ENCODE measurements around the gene PDE10A. TPM values are rescaled to one million over a fixed set of nuclear protein-coding genes. Genes with fewer than 3 reads are reported as not detected.

Gene PDE10A
- total RNA-seq, 1 donor from 2014 or later, result 15.7 TPM

DNA sequence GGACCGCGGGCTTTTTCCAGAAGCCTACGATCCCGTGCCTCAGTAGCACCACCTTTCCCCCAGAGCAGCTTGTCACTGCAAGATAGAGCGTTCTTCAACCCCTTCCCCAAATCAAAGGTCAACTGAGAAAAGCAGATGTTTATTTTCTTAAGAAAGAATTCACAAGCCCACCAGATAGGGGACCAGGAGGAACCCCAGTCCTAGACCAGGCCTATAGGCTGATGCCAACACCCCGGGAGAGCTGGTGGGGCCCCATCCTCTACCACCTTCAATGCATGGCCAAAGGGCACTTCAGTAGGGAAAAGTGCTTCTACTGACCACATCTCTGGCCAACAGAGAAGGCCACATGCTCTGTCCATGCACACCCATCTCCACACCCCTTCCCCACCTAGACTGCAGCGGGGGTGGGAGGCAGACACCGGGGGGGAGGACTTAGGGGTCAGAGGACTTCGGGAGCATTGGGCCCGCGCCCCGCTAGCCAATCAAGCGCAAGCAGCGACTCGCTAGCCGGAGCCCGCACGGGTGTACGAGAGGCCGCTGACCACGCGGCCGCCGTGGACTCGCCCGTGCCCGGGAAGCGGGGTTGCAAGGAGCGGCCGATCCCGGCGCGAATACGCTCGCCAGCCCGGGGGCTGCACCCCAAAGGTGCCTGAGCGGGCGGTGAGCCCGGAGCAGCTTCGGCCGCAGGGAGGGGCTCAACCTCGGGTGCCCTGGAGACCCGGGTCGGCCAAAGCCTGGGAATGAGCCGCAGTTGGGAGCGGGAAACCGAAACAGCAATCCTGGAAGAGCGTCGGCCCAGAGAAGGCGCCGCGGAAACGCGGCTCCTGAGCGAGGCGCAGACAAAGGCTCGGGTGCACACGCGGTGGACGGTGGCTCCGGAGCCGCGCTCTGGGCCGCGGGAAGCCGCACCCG lies 2.8 kb downstream of the PDE10A start:
- ATAC-seq (no peak), DNase-seq (ENCODE audit: missing footprints) (no peak)
- intact Hi-C loops (cut with DNase I), result loop anchor here (5.0 kb wide), 5 partner anchors 43 to 187 kb away; no protein-coding TSS in a partner anchor

DNA sequence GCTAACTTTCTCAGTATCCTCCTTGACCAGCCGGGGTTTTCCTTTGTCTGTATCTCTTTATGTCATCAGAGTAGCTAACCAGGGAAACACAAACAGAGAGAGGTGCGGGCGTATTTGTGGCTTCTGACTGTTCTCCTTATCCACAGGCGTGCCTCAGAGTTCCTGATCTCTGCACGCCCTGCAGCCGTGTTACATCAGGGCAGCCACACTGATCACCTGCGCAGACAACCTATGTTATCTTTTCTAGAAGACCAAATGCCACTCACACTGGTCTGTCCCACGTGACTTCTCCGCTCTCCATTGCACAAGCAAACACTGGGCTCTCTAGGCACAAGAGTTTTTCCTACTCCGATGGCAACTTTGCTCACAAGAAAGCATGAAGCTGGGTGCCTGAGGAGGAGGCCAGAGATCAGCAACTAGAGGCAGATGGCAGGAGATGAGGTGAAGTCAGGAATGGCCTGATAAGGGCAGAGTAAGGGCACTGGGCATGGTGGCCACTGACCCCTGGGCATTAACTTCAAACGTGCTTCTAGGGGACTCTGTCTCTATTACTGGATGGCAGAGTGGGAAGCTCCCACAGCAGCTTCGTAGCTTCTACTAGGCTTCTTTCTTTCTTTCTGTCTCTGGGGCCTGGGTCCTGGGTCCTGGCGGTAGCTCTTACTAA lies 4.5 kb downstream of the PDE10A start:
- intact Hi-C loops (cut with DNase I), result no loop called here
- DNase-seq (ENCODE audit: missing footprints) (no peak), ATAC-seq (no peak)

DNA sequence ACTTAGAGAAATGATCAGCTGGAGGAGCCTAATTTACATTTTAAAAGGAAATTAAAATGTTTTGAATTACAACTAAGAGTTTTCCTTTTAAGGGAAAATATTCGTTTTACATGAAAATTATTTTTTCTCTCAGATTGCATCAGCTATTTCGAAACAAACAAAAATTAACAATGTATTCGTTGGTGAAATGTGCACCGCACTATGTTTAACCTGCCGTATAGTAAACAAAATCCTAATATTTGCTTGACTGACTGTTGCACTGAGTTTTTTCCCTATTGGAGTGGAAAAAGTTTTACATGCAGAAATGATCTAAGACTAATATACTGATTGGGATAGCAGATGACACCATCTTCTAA lies 5.7 kb downstream of the PDE10A start:
- intact Hi-C loops (cut with DNase I), result no loop called here
- ATAC-seq (no peak), DNase-seq (ENCODE audit: missing footprints) (no peak)

DNA sequence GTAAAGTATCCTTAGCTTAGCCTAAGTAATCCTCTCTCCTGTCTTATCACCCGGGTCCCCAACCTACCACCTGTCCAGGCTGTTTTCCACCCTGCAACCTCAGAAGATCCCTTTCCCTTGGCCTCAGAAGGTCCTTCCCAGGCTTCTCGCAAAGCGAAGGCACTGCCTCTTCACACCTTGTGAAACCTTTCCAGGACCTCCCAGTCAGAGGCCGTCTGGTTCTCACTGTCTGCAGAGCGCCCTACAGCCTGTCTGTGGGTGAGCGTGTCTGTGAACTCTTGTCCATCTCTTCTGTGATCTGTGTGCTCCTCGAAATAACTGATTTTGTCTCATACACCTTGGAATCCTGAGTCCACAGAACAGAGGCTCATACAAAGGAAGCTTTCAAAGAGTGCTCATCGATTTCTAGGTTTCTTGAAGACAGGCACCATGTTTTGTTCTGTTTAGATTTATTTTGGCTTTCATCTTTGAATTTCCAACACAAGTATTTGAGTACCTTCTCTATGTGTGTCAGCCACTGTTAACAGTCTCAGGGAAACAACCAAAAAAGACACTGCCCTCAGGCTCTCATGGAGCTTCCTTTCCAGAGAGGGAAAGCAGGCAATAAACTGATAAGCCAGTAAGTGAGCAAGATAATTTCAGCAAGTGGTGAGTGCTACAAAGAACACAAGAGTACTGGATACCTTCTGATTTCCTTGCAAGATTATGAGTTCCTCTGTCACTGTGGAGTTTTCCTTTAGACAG lies 6.3 kb downstream of the PDE10A start:
- no peak for DNase-seq (ENCODE audit: missing footprints)
- no peak for ATAC-seq
- intact Hi-C loops (cut with DNase I), result no loop called here

DNA sequence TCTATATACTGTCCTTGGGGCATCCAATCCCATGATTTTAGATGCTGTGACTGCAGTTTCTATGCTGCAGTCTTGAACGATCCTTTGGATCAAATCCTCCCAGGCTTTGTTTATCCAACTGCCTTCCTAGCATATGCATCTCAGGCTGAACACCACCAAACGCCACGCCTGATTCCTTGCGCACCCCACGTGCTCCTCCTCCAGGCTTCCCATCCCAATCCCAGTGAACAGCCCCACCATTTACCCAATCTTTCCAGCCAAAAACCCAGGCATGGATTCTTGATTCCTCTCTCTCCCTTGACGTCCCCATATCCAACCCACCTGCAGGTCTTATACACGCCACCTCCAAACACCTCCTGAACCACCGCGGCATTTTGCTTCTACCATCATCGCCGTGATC lies 7.8 kb downstream of the PDE10A start:
- intact Hi-C loops (cut with DNase I), result no loop called here
- ATAC-seq (no peak), DNase-seq (ENCODE audit: missing footprints) (no peak)

DNA sequence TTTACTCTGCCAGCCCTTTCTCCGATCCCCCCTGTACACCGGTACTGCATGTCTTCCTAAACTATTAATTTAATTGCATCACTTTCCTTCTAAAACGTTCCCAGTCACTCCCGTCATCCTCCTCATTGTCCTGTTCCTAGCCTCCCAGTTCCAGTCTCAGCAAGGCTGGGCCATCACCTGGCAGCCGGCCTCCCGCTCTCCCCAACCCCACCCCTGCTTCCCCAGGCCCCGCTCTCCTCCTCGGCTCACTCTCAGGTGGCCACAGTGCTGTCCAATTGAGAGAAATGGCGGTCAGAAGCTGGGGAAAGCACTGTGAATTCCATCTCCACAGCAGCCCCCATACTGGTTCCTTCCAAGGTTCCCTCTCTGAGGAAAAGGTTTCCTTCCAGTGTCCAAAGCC lies 8.9 kb downstream of the PDE10A start:
- no peak for ATAC-seq
- intact Hi-C loops (cut with DNase I), result no loop called here

DNA sequence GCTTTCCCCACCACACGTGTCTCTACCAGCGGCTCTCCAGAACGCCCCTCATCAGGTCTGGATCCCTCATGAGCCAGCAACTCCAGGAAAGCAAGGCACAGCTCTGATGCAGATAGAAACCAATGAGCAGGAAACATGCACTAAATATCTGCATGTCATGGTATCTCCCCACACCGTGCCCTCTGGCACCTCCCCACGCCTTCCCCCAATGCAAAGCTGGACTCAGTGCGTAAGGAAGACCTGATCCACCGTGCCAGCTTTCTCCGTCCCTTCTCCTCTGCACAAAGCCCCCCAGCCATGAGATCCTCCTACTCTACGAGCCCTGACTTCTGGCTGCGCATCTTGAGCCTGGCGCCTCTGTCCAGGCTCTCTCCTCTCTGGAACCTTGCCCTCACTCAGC lies 9.4 kb downstream of the PDE10A start:
- intact Hi-C loops (cut with DNase I), result no loop called here
- ATAC-seq, result no peak
- DNase-seq (ENCODE audit: missing footprints), result no peak

More for the DNA sequence above, 8.9 kb downstream of the PDE10A start:
- no peak for DNase-seq (ENCODE audit: missing footprints)

DNA sequence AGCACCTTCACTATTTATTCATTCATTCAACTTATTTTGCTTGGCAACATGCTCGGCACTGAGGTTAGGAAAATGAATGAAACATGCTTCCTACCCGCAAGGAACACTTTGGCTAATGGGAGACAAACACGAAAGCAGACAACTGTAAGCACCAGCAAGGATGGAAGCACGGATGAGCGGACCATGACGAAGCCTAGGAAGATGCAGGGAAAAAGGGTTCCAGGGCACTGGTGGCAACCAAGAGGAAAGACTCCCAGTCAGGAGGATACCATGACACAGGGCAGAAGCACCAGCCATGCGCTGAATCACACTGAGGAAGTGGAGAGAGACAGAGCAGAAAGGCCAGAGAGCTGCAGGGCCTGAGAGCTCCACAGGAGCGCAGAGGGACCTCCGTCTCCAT lies 9.8 kb downstream of the PDE10A start:
- ATAC-seq (no peak), DNase-seq (ENCODE audit: missing footprints) (no peak)
- intact Hi-C loops (cut with DNase I), result no loop called here

DNA sequence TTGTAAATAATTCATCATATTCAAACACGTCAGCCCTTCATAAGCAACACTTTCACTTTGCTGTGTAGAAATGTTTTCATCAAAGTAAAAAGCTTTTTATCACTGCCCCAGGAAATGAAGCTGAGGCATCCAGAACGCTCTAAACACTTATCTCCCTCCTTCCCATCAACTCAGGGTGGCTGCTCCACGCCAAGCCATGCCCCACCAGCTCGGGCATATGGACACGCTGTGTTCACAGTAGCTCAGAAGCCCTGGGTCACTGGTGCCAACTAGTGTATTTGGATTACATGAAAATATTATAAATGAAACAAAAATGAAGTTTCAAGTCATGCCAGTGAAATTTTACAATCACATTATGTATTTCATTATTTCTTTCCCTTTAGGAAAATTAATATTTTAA lies 10.3 kb downstream of the PDE10A start:
- intact Hi-C loops (cut with DNase I), result no loop called here
- ATAC-seq (no peak), DNase-seq (ENCODE audit: missing footprints) (no peak)

DNA sequence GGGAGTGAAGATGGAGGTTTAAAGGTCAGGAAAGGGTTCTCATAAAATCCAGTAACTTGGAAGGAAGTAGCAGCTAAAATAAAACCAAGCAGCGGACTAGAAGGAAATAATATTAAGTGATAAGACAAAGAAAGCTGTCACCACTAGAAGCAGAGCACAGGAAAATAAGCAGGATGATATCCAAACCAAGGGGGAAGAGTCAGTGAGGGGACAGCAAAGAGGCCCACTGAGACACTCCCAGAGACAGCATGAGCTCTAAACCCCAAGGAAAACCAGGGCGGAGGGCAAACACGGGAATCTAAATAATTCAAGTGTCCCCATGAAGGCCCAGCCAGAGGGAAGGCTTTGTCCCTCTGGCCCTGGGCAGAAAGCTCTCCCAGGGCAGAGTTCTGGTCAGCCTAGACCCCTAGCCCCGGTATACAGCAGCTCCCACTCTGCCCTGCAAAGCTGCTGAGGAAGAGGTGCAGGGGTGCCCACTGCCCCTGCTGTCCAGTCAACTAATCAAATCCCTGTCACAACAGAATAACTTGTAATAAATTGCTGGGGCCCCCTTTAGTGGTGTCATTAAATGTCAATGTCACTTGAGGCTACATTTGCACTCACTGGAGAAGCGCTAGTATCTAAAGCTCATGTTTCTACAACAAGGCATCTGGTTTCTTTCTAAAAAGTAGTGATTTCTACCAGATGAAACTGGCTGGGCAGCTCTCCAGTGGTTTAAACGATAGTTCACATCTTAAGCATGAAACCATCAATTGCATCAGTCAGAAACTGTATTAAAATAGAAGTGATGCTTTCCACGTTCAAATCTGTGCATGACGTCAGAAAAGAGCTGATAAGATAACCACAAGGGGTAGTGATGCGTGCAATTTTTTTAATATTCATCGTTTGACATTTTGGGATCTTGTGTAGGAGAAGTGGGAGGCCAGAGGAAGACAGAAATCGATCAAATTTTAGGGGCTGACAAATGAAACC lies 13.6 kb downstream of the PDE10A start:
- intact Hi-C loops (cut with DNase I), result no loop called here
- ATAC-seq (peak; percentile 79), DNase-seq (ENCODE audit: missing footprints) (no peak)

DNA sequence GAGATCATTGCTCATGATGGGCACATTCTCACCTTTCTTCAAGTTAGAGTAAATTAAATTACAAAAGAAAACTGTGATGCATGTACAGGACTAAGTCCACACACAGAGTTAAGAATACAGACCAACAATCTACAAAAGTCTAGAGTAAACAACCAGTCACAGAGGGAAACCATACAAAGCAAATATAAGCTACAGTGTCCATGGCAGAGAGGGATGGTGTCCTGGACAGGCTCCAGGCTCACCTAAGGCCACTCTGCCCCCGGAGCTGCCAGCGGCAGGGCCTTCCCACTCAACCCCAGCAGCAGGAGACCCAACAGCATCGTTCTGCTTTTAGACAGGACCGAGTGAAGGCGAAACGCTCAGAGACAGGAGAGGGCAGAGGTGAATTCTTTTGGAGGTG lies 16.0 kb downstream of the PDE10A start:
- intact Hi-C loops (cut with DNase I), result no loop called here
- DNase-seq (ENCODE audit: missing footprints) (no peak), ATAC-seq (no peak)

DNA sequence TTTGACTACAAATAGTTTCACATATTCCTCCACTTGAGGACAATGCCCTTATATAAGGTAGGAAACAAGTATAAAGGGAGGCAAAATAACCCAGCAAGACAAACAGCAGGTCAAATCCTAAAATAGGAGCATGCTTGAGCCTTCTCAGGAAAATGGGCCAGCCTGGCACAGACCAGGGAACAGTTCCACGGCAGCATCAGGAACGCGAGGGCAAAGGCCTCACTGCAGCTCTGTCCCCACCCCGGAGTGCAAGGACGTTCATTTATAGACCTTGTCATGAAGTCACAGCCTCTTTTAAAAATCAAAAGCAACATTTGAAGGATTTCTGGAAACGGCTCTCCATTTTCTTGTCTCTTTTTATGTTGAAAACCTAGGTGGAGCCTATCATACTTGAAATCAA lies 17.1 kb downstream of the PDE10A start:
- intact Hi-C loops (cut with DNase I), result no loop called here
- ATAC-seq (peak; percentile 22), DNase-seq (ENCODE audit: missing footprints) (no peak)

DNA sequence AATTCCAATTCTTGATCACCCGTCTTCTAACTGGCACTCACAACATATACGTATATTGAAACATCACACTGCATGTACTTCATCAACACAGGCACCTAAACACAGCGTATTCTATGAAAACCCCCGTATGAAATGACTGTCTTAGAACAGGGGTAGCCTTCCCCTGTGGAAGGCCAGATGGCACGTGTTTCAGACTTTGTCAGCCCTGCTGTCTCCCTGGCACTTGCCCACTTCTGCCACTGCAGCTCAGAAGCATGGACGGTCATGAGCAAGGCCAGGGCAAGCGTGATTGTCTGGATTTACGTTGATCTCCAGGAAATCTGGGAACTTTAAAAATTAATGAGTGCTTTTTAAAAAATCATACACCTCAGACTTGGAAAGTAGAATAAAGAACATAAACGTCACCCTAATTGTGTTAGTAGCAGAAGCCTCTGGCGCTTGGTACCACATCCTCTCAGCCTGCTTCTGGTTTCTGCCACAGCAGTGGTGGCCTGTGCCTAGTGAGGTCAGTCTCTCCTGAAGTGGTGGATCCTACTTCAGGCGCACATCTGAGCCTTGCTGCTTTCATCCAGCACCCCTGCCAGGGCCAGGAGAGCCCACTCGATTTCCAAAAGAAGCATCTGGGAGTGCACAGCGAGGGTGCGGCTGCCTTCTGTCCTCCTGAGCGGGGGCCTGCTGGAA lies 18.3 kb downstream of the PDE10A start:
- intact Hi-C loops (cut with DNase I), result no loop called here
- ATAC-seq (no peak), DNase-seq (ENCODE audit: missing footprints) (no peak)

DNA sequence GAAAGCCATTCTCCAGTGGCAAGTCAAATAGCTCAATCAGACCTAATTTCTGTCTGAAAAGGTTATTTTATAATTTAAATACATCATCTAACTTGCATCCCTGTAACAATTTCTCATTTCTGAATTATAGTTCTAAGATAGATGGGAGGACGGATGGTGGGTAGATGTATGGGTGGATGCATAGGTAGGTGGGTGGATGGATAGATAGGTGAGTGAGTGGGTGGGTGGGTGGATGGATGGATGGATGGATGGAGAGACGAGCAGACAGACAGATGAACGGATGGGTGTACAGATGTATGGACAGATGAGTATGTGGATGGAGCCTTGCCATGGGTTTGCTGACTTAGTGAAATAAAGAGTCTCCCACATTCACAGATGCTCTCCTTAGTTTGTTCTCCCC lies 20.0 kb downstream of the PDE10A start:
- no peak for ATAC-seq
- intact Hi-C loops (cut with DNase I), result no loop called here
- no peak for DNase-seq (ENCODE audit: missing footprints)

DNA sequence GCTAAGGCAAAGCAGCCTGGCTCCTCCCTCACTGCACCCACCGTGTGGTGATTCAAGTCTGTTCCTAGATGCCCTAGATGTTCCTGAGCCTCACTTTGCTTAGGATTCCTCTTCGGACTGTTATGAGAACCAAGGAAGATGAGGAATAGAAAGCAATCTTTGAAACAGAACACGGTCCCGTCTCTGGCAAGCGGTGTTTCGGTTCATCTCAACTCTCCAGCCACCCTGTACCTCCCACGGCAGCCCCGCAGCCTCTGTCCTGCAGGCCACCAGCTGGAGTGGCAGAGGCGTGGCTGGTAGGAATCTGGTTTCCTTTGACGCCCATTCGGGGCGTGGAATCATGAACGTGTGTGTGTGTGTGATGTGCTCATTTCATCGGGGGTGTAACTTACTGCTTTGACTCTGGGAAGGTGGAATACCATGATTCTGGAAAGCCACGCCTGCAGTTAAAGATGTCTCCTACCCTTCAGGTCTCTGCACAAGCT lies 21.3 kb downstream of the PDE10A start:
- intact Hi-C loops (cut with DNase I), result no loop called here
- ATAC-seq (no peak), DNase-seq (ENCODE audit: missing footprints) (no peak)

DNA sequence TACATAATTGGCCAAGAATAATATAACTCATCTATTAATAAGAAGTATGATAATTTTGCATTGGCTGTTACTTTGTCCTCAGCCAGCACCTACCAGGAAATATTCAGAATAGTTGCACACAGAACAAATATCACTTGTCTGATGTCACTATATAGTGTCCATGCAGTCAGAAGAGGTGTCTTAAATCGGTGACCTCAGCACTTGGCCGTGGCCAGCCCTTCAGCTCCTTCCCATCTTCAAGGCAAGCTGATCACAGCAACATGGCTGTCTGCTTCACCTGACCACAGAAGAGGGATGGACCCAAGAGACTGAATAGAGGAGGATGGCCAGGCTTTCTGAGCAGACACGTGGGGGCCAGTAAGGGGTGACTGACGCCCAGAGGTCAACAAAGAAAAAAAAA lies 22.2 kb downstream of the PDE10A start:
- ATAC-seq (no peak), DNase-seq (ENCODE audit: missing footprints) (no peak)
- intact Hi-C loops (cut with DNase I), result no loop called here

DNA sequence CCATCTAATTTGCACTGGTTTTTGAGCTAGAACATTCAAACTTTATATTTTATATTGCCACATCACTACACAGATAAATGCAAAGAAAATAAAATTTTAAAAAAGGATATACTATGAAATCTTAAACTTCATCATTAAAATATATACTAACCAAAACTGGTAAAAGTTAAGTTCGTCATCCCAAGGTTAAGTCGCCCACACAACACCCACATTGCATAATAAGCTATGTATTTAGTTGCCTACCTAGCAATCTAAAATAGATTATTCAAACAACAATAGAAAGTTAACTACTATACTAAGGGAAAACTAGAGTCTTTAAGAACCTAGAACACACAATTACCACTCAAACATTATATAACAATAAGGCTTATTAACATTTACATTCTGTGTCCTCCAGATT lies 24.5 kb downstream of the PDE10A start:
- DNase-seq (ENCODE audit: missing footprints), result no peak
- intact Hi-C loops (cut with DNase I), result no loop called here
- no peak for ATAC-seq

DNA sequence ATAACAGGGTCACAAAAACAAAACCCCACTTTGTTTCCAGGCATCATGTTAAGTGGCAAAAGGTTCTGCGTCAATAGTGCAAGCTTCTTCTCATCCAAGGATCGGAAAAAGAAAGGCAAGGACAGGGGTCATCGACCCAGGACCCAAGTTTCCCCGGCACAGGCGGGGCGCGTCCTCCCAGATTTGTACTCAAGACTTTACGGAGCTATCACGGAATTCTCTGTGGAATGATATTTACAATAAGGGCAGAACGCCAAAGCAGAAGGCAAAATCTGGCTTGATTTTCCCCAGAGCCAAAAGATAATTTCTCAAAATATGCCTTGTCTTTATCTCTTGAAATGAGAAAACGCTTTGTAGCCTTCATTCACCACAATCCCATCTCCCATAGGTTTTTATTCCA lies 25.5 kb downstream of the PDE10A start:
- intact Hi-C loops (cut with DNase I), result no loop called here
- peak; percentile 36 for ATAC-seq

More for the DNA sequence above, 25.5 kb downstream of the PDE10A start:
- DNase-seq (ENCODE audit: missing footprints), result no peak

Data from Right ventricle myocardium inferior (tissue), 1 donor.